ENCODE measurements around the gene HPSE. TPM values are rescaled to one million over a fixed set of nuclear protein-coding genes. Genes with fewer than 3 reads are reported as not detected.

HPSE gene
- polyA plus RNA-seq, 3 donors: 21.2 to 65.8 (median 31.2) TPM

DNA sequence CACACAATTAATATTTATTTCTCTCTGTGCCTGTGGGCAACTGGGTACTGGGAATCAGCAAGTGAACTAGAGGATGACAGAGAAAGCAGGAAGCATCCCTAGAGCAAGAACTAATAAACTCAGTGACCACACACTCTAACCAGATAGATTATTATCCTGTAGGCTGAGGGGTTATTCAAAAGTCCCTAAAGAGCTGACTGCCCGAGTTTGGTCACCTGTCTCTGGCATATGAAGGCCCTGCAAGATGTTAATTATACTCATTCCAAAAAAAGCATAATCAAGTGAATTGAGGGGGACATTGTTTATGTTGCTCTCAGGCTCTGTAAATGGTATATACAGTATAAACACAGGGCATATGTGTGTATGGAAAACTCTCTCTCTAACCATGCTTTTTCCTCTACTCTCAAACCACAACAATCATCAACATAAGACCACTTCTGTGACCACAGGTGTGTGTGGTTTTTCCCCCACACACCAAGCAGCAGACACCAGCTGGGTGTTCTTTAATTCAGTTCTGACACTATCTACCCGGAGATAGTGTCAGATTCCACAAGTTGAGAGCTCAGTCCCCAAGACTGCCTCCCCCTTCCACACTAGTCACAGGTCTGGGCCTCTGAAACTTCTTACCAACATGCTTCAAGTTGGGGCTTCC, 6.2 kb upstream of the HPSE start:
- H3K36me3 Mint-ChIP-seq: no peaks in the 10 kb centered on the region
- H2AFZ ChIP-seq (ENCODE audit: insufficient read depth, low read depth, low read length, poor library complexity, severe bottlenecking): no peak overlapping the region
- H3K4me1 Mint-ChIP-seq: peaks cover 10% of the 10 kb centered on the region
- no peak overlapping the region for H3K9ac ChIP-seq (ENCODE audit: insufficient read depth, low read length, poor library complexity, severe bottlenecking)
- peaks cover 6 to 7% of the 10 kb centered on the region in 2 donors for H3K9me3 ChIP-seq (replicated peaks in 1 of 2; ENCODE audit: control insufficient read depth in 1 of 2, insufficient read depth in 1 of 2, low read length in 2 of 2)
- TF ChIP-seq, protein P1, sequence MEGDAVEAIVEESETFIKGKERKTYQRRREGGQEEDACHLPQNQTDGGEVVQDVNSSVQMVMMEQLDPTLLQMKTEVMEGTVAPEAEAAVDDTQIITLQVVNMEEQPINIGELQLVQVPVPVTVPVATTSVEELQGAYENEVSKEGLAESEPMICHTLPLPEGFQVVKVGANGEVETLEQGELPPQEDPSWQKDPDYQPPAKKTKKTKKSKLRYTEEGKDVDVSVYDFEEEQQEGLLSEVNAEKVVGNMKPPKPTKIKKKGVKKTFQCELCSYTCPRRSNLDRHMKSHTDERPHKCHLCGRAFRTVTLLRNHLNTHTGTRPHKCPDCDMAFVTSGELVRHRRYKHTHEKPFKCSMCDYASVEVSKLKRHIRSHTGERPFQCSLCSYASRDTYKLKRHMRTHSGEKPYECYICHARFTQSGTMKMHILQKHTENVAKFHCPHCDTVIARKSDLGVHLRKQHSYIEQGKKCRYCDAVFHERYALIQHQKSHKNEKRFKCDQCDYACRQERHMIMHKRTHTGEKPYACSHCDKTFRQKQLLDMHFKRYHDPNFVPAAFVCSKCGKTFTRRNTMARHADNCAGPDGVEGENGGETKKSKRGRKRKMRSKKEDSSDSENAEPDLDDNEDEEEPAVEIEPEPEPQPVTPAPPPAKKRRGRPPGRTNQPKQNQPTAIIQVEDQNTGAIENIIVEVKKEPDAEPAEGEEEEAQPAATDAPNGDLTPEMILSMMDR (IDR thresholded peaks at IDR 0.05): no peak
- no peak overlapping the region for H3K27ac ChIP-seq (ENCODE audit: low read depth in 1 of 2, low read length in 2 of 2)
- no peak overlapping the region for H3K4me3 ChIP-seq (replicated peaks in 1 of 3; ENCODE audit: low read depth in 2 of 3, low read length in 3 of 3)
- no peaks in the 10 kb centered on the region for H3K27me3 ChIP-seq (ENCODE audit: control insufficient read depth in 2 of 2, insufficient read depth in 2 of 2, low read length in 2 of 2)
- intact Hi-C loops (cut with micrococcal nuclease): no loop called here
- H4K20me1 ChIP-seq (ENCODE audit: insufficient read depth, low read length): no peaks in the 10 kb centered on the region
- no peak overlapping the region for H3K4me3 Mint-ChIP-seq
- peaks cover 2 to 16% (median 6%) of the 10 kb centered on the region in 7 donors for H3K9me3 Mint-ChIP-seq
- H3K4me1 ChIP-seq (ENCODE audit: control insufficient read depth in 1 of 2, insufficient read depth in 2 of 2, low read length in 2 of 2): peaks cover 5 to 6% of the 10 kb centered on the region in 2 donors
- H3K27me3 Mint-ChIP-seq (ENCODE audit: low read depth in 3 of 3): peaks cover 2 to 3% (median 2%) of the 10 kb centered on the region in 3 donors
- DNase-seq: no peak
- no peak overlapping the region for H3K4me2 ChIP-seq (replicated peaks; ENCODE audit: extremely low read depth, low read length, poor library complexity, severe bottlenecking)
- H3K27ac Mint-ChIP-seq: no peak overlapping the region
- 0% methylated on average over 1 of the region's 2 CpGs for WGBS (ENCODE audit: insufficient coverage)
- H3K36me3 ChIP-seq (replicated peaks in 1 of 2; ENCODE audit: control insufficient read depth in 1 of 2, insufficient read depth in 2 of 2, low read length in 2 of 2): no peaks in the 10 kb centered on the region
- H3K79me2 ChIP-seq (ENCODE audit: insufficient read depth, low read length): no peaks in the 10 kb centered on the region

DNA sequence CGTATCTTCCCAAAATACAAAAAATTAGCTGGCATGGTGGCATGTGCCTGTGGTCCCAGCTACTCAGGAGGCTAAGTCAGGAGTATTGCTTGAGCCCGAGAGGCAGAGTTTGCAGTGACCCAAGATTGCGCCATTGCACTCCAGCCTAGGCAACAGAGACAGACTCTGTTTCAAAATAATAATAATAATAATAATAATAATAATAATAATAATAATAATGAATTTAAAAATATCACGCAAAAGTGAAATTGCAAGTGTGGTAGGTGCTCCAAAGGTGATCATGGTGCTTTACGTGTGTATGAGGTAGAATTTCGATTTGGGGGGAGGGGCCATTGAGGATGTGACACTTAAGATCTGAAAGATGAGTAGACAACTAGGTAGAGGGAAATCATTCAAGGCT, 4.9 kb upstream of the HPSE start:
- H3K4me3 ChIP-seq (replicated peaks in 1 of 3; ENCODE audit: low read depth in 2 of 3, low read length in 3 of 3): no peak overlapping the region
- H3K27ac ChIP-seq (ENCODE audit: low read depth in 1 of 2, low read length in 2 of 2): no peak overlapping the region
- H3K9ac ChIP-seq (ENCODE audit: insufficient read depth, low read length, poor library complexity, severe bottlenecking): no peak overlapping the region
- H4K20me1 ChIP-seq (ENCODE audit: insufficient read depth, low read length): no peaks in the 10 kb centered on the region
- H3K36me3 ChIP-seq (replicated peaks in 1 of 2; ENCODE audit: control insufficient read depth in 1 of 2, insufficient read depth in 2 of 2, low read length in 2 of 2): no peaks in the 10 kb centered on the region
- H3K27ac Mint-ChIP-seq: no peak overlapping the region
- H2AFZ ChIP-seq (ENCODE audit: insufficient read depth, low read depth, low read length, poor library complexity, severe bottlenecking): no peak overlapping the region
- peaks cover 1 to 12% (median 3%) of the 10 kb centered on the region in 7 donors for H3K9me3 Mint-ChIP-seq
- intact Hi-C loops (cut with micrococcal nuclease): no loop called here
- peaks cover 2 to 3% (median 2%) of the 10 kb centered on the region in 3 donors for H3K27me3 Mint-ChIP-seq (ENCODE audit: low read depth in 3 of 3)
- WGBS (ENCODE audit: insufficient coverage): 96% methylated on average over 4 of the region's 6 CpGs
- no peaks in the 10 kb centered on the region for H3K36me3 Mint-ChIP-seq
- DNase-seq: no peak
- no peaks in the 10 kb centered on the region for H3K79me2 ChIP-seq (ENCODE audit: insufficient read depth, low read length)
- H3K4me1 Mint-ChIP-seq: peaks cover 20% of the 10 kb centered on the region
- H3K27me3 ChIP-seq (ENCODE audit: control insufficient read depth in 2 of 2, insufficient read depth in 2 of 2, low read length in 2 of 2): no peaks in the 10 kb centered on the region
- no peak overlapping the region for H3K4me2 ChIP-seq (replicated peaks; ENCODE audit: extremely low read depth, low read length, poor library complexity, severe bottlenecking)
- H3K4me1 ChIP-seq (ENCODE audit: control insufficient read depth in 1 of 2, insufficient read depth in 2 of 2, low read length in 2 of 2): peaks cover 17 to 18% of the 10 kb centered on the region in 2 donors
- H3K4me3 Mint-ChIP-seq: no peak overlapping the region
- H3K9me3 ChIP-seq (replicated peaks in 1 of 2; ENCODE audit: control insufficient read depth in 1 of 2, insufficient read depth in 1 of 2, low read length in 2 of 2): peaks cover 0 to 4% of the 10 kb centered on the region in 2 donors
- TF ChIP-seq, protein P1 (IDR thresholded peaks at IDR 0.05): no peak
